Mucosa of descending colon (tissue), 3 donors: ENCODE data around the gene LDLRAP1. TPM values are rescaled to one million over a fixed set of nuclear protein-coding genes. Genes with fewer than 3 reads are reported as not detected.

Experiments used
- ATAC-seq: fragments of 200-7000 bp; cut with Tn5 transposase; one replicate; pipeline ENCODE4 v1.9.1; 2020; ENCODE audit warnings: mild to moderate bottlenecking, moderate library complexity
- DNase-seq, 3 donors: peaks; one replicate each; pipeline ENCODE4 v3.0.0-alpha.2; 2020
- H3K36me3 ChIP-seq: fragments of 200-600 bp; one replicate; pipeline ENCODE4 v1.8.0; 2021; ENCODE audit warnings: low read depth, mild to moderate bottlenecking
- H3K4me1 ChIP-seq: fragments of 200-600 bp; one replicate; pipeline ENCODE4 v1.8.0; 2021; ENCODE audit warnings: low read depth, mild to moderate bottlenecking
- H3K4me3 ChIP-seq: fragments of 200-600 bp; one replicate; pipeline ENCODE4 v1.8.0; 2021; ENCODE audit warnings: mild to moderate bottlenecking
- H3K9me3 ChIP-seq: fragments of 200-600 bp; one replicate; pipeline ENCODE4 v1.8.0; 2021; ENCODE audit warnings: mild to moderate bottlenecking
- CTCF ChIP-seq: fragments of 200-600 bp; IDR thresholded peaks from one replicate; pipeline ENCODE4 v1.8.0; 2022; ENCODE audit warnings: antibody characterized with exemption, mild to moderate bottlenecking
- intact Hi-C, 2 donors: fragments of 100-400 bp; cut with DNase I in 1 of 2; cut with micrococcal nuclease in 1 of 2; formaldehyde crosslinking; loops; one replicate each; pipeline versions ENCODE4 v1.11.0 to v1.11.1; 2022; cut with DNase I, micrococcal nuclease
- total RNA-seq, 3 donors: library from RNA; stranded (reverse); fragmentation: NEBNext Ultra II Directional in 2 of 3; extraction: Animal tissue kit (Norgen Biotek cat#: 25700) in 2 of 3; gene quantifications; one replicate each; pipeline versions ENCODE4 v1.2.1 to v1.2.4, GENCODE V29; 2021 to 2023
- donor health status: DM: no; HTN: no; CAD: no; lungs with moderate emphysema.
- donor health status: DM: no; HTN: no; CAD: no.
- donor health status: DM: no; HTN: yes; CAD: no.

Gene LDLRAP1
- total RNA-seq, 3 donors from 2014 or later: 31.0 to 43.5 (median 37.0) TPM

- intact Hi-C loops: no loop called here
- ATAC-seq: no peak
- H3K36me3 ChIP-seq: no peaks in the 10 kb centered on the region
- DNase-seq: no peak
- H3K4me1 ChIP-seq: peaks cover 2% of the 10 kb centered on the region
- no peak overlapping the region for H3K4me3 ChIP-seq
- TF ChIP-seq CTCF: no peak
- H3K9me3 ChIP-seq: no peaks in the 10 kb centered on the region
Measured at GRCh38 chr1:25537153-25537831, 6.1 kb upstream of the LDLRAP1 start.

GRCh38 chr1:25538191-25538767 lies 5.1 kb upstream of the LDLRAP1 start:
- Histone ChIP-seq H3K36me3 (no peaks in the 10 kb centered on the region), H3K9me3 (no peaks in the 10 kb centered on the region), H3K4me3 (no peak overlapping the region), H3K4me1 (peaks cover 2% of the 10 kb centered on the region)
- intact Hi-C loops: no loop called here
- no peak for TF ChIP-seq CTCF
- DNase-seq: no peak
- ATAC-seq: peak; percentile 38

DNA sequence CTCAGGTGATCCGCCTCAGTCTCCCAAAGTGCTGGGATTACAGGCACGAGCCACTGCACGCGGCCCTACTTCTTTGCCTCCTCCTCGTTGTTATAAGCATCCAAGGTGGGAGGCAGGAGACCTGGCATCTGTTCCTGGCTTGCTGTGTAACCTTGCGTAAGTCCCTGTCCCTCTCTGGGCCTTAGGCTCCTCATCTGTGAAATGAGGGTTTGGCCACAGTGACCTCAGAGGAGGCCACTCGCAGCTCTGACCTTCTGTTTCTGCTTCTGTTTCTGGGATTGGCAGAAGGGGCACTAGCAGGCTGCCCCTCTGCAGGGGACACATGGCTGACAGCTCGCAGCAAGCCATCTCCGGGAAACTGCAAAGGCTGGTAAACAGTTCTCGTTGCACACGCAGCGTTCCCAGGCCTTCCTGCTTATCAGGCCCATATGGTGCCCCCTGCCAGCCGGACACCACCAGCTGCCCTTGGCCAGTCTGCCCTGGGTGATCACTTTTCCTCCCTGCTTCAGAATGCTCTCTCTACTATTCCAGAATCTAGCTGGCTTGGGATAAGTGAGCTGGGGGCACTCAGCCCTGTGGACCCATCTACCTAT lies 2.6 kb upstream of the LDLRAP1 start:
- no peaks in the 10 kb centered on the region for H3K9me3 ChIP-seq
- intact Hi-C loops: no loop called here
- H3K36me3 ChIP-seq: no peaks in the 10 kb centered on the region
- no peak overlapping the region for H3K4me3 ChIP-seq
- ATAC-seq: no peak
- H3K4me1 ChIP-seq: peaks cover 10% of the 10 kb centered on the region
- no peak for TF ChIP-seq CTCF
- no peak for DNase-seq

DNA sequence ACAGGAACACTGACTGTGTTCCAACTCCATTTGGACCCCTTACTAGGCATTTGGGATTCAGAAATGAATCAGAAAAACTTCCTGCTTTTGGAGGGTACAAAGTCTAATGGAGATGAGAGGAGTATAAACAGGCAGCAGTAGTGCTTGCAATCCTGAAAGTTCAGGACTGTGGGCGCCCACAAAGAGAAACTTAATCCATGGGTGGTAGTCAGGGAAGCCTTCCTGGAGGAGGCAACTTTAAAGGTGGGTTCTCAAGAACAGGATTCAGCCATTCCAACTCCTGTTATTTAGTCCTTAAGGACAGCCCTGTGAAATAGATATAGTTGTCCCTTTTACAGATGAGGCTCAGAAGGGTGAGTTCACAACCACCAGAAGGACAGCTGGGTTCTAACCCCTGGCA lies 2.0 kb upstream of the LDLRAP1 start:
- ATAC-seq (no peak), DNase-seq (no peak)
- H3K4me1 ChIP-seq: peaks cover 13% of the 10 kb centered on the region
- TF ChIP-seq CTCF: no peak
- no peaks in the 10 kb centered on the region for H3K9me3 ChIP-seq
- no peak overlapping the region for H3K4me3 ChIP-seq
- H3K36me3 ChIP-seq: no peaks in the 10 kb centered on the region
- intact Hi-C loops: no loop called here

DNA sequence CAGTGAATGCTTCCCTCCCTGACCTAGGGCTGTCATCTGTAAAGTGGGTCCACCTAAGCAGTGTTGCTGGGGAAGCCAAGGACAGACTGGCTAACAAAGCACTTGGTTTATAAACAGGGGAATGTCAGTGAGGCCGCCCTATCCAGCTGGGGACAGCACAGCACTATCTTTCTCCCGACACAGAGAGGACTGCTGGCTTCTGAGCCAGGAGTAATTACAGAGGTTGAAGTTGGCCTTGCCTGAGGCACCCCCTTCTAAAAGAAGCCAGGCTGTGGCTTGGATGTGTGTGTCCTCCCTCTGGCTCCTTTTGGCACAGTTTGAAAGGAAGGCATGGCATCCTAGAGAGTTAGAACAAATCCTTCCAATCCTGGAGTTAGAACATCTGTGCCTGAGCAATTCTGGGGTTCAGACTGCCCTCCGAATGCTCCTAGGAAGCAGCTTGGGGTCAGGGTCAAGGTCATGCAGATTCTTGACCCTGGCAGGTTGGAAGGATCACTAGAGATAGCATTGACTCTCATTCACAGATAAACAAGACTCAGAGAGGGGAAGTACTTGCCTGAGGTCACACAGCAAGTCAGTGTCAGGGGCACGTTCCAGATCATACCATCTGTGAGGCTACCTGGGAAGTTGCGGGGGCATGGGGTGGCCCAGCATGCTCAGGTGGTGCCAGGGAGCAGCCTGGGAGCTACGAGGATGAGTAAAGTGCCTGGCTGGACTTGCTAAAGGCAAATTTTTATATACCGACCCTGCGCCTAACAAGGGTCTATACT lies 1.3 kb upstream of the LDLRAP1 start:
- intact Hi-C loops: no loop called here

More for the DNA sequence above, 1.3 kb upstream of the LDLRAP1 start:
- H3K36me3 ChIP-seq: no peaks in the 10 kb centered on the region
- no peak for DNase-seq
- no peaks in the 10 kb centered on the region for H3K9me3 ChIP-seq
- no peak for TF ChIP-seq CTCF
- no peak overlapping the region for H3K4me3 ChIP-seq
- peaks cover 13% of the 10 kb centered on the region for H3K4me1 ChIP-seq
- no peak for ATAC-seq
